ENCODE data around the gene CZIB. TPM values are rescaled to one million over a fixed set of nuclear protein-coding genes. Genes with fewer than 3 reads are reported as not detected.

The CZIB gene
- total and polyA plus RNA-seq, 9 donors, result 48.4 to 108 (median 69.7) TPM

DNA sequence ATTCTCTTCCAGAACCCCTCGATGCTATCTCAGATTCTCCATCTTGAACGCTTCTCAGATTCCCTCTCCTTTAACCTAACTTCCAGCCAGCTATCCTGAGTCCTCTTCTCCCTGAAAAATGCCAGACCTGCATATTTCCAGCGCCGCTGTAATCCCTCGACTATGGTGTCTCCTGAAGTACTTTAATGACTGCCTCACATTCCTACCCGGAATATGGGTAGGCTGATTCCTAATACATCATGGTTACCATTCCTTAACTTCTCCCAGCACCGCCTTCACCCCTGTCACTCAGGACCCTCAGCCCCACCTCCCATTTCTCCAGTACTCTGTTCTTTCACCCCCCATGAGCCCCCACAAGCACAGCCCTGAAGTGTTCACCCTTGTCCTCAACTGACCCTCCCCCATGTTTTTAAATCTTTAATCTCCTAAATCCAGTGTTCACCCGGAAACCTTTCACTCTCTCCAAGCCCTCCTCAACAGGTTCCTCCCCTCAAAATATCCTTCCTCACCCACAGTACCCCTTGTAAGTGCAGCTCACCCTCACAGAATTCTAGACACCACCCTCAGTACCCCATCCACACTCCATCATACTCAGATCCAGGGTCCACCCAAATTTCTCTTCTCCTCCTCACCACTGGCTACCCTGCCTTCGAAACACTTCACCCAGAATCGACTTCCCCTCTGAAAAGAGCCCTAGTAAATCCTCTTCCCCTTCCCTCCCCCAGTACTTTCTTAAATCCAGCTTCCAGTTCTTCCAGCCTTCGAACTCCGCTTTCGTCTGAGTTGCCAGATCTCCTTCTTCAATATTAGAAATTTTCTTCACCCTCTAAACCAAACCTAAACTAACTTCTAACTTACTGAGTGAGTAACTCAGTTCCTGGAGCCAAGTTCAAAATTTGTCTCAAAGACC lies 22.9 kb downstream of the CZIB start:
- no peak for DNase-seq
- 33 to 35% (median 34%) methylated on average over 13 of the region's 13 CpGs for WGBS, 3 donors
- Histone ChIP-seq H3K27me3 (no peaks in the 10 kb centered on the region), H3K36me3 (no peaks in the 10 kb centered on the region), H3K4me1 (ENCODE audit: insufficient read depth) (peaks cover 16% of the 10 kb centered on the region), H3K9me3 (no peaks in the 10 kb centered on the region), H3K4me3 (peak overlapping the region; percentile 98), H3K27ac (peak overlapping the region; percentile 89 to 93)
- TF ChIP-seq EP300 (IDR thresholded peaks at IDR 0.05), result no peak
- TF ChIP-seq CTCF (IDR thresholded peaks at IDR 0.05), result no peak
- TF ChIP-seq POLR2A (IDR thresholded peaks at IDR 0.05), result no peak
- intact Hi-C loops (cut with DNase I), result no loop called here

GRCh38 chr1:53196485-53197290 lies 23.7 kb downstream of the CZIB start, which contains the start of gene CPT2:
CPT2 (plus strand) TSS chr1:53196824; CDS start chr1:53196944, 120 bp downstream.
- Histone ChIP-seq H3K36me3 (no peaks in the 10 kb centered on the region), H3K27me3 (no peaks in the 10 kb centered on the region), H3K4me1 (ENCODE audit: insufficient read depth) (peaks cover 16% of the 10 kb centered on the region), H3K27ac (peak within 1 kb of the TSS; percentile 89 to 93), H3K9me3 (no peaks in the 10 kb centered on the region), H3K4me3 (peak within 1 kb of the TSS; percentile 98)
- WGBS, 3 donors, result 0% methylated on average over 41 to 57 of the region's 57 CpGs
- peak; percentile 94 to 96 (median 95) for DNase-seq
- peak in 2 of 3 donors; percentile 36 to 41 for TF ChIP-seq CTCF (IDR thresholded peaks at IDR 0.05)
- TF ChIP-seq POLR2A (IDR thresholded peaks at IDR 0.05), result peak; percentile 99
- no peak for TF ChIP-seq EP300 (IDR thresholded peaks at IDR 0.05)
- intact Hi-C loops (cut with DNase I), result no loop called here

GRCh38 chr1:53196017-53196484 lies 24.4 kb downstream of the CZIB start:
- Histone ChIP-seq H3K27ac (peak overlapping the region in 1 of 2 donors; percentile 89), H3K9me3 (no peaks in the 10 kb centered on the region), H3K4me1 (ENCODE audit: insufficient read depth) (peaks cover 16% of the 10 kb centered on the region), H3K27me3 (no peaks in the 10 kb centered on the region), H3K4me3 (peak overlapping the region; percentile 98), H3K36me3 (no peaks in the 10 kb centered on the region)
- no peak for TF ChIP-seq EP300 (IDR thresholded peaks at IDR 0.05)
- TF ChIP-seq POLR2A (IDR thresholded peaks at IDR 0.05), result no peak
- TF ChIP-seq CTCF (IDR thresholded peaks at IDR 0.05), result no peak
- 17 to 26% (median 25%) methylated on average over 9 of the region's 9 CpGs for WGBS, 3 donors
- DNase-seq, result no peak
- intact Hi-C loops (cut with DNase I), result no loop called here

GRCh38 chr1:53195246-53196016 lies 25.0 kb downstream of the CZIB start:
- intact Hi-C loops (cut with DNase I), result no loop called here
- Histone ChIP-seq H3K36me3 (no peaks in the 10 kb centered on the region), H3K27ac (peak overlapping the region in 1 of 2 donors; percentile 18), H3K4me3 (no peak overlapping the region), H3K9me3 (no peaks in the 10 kb centered on the region), H3K4me1 (ENCODE audit: insufficient read depth) (peaks cover 16% of the 10 kb centered on the region), H3K27me3 (no peaks in the 10 kb centered on the region)
- TF ChIP-seq CTCF (IDR thresholded peaks at IDR 0.05), result peak in 1 of 3 donors; percentile 10
- no peak for TF ChIP-seq EP300 (IDR thresholded peaks at IDR 0.05)
- DNase-seq, result peak in 2 of 5 donors; percentile 29 to 44
- 51 to 64% (median 63%) methylated on average over 11 of the region's 11 CpGs for WGBS, 3 donors
